HEK293 (cell line): ENCODE results near the gene SLC30A1.

ENCODE experiments used
- ZBTB21 ChIP-seq: fragments of 450-650 bp; formaldehyde crosslinking; IDR thresholded peaks from 2 replicates; pipeline ENCODE4 v1.5.1; 2017; ENCODE audit warnings: missing biosample characterization, missing genetic modification characterization
- ZNF350 ChIP-seq: fragments of 450-650 bp; formaldehyde crosslinking; IDR thresholded peaks from 2 replicates; pipeline ENCODE4 v1.5.0; 2017; ENCODE audit warnings: missing biosample characterization, mild to moderate bottlenecking, missing genetic modification characterization
- ZNF416 ChIP-seq: fragments of 450-650 bp; formaldehyde crosslinking; IDR thresholded peaks from 2 replicates; pipeline ENCODE4 v1.5.1; 2016; ENCODE audit warnings: missing biosample characterization, missing genetic modification characterization
- TF ChIP-seq, protein P1 (sequence below): fragments of 450-650 bp; formaldehyde crosslinking; IDR thresholded peaks from 2 replicates; pipeline ENCODE4 v1.5.1; 2016; ENCODE audit warnings: missing biosample characterization, missing genetic modification characterization
- TF ChIP-seq, protein P2 (sequence below): sonication (generic); formaldehyde crosslinking; IDR thresholded peaks from 2 replicates; pipeline ENCODE4 v1.8.1; 2022; ENCODE audit warnings: mild to moderate bottlenecking, moderate library complexity, missing genetic modification reagents
- TF ChIP-seq, protein P3 (sequence below): fragments of 450-650 bp; formaldehyde crosslinking; IDR thresholded peaks from 2 replicates; pipeline ENCODE4 v1.5.1; 2016; ENCODE audit warnings: missing biosample characterization, missing genetic modification characterization

- TF ChIP-seq, protein P1, sequence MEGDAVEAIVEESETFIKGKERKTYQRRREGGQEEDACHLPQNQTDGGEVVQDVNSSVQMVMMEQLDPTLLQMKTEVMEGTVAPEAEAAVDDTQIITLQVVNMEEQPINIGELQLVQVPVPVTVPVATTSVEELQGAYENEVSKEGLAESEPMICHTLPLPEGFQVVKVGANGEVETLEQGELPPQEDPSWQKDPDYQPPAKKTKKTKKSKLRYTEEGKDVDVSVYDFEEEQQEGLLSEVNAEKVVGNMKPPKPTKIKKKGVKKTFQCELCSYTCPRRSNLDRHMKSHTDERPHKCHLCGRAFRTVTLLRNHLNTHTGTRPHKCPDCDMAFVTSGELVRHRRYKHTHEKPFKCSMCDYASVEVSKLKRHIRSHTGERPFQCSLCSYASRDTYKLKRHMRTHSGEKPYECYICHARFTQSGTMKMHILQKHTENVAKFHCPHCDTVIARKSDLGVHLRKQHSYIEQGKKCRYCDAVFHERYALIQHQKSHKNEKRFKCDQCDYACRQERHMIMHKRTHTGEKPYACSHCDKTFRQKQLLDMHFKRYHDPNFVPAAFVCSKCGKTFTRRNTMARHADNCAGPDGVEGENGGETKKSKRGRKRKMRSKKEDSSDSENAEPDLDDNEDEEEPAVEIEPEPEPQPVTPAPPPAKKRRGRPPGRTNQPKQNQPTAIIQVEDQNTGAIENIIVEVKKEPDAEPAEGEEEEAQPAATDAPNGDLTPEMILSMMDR (tag by site-specific recombination) = no peak
- TF ChIP-seq, protein P2, sequence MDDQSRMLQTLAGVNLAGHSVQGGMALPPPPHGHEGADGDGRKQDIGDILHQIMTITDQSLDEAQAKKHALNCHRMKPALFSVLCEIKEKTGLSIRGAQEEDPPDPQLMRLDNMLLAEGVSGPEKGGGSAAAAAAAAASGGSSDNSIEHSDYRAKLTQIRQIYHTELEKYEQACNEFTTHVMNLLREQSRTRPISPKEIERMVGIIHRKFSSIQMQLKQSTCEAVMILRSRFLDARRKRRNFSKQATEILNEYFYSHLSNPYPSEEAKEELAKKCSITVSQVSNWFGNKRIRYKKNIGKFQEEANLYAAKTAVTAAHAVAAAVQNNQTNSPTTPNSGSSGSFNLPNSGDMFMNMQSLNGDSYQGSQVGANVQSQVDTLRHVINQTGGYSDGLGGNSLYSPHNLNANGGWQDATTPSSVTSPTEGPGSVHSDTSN (CRISPR knock-in tag) = no peak
- no peak for TF ChIP-seq ZBTB21
- TF ChIP-seq, protein P3, sequence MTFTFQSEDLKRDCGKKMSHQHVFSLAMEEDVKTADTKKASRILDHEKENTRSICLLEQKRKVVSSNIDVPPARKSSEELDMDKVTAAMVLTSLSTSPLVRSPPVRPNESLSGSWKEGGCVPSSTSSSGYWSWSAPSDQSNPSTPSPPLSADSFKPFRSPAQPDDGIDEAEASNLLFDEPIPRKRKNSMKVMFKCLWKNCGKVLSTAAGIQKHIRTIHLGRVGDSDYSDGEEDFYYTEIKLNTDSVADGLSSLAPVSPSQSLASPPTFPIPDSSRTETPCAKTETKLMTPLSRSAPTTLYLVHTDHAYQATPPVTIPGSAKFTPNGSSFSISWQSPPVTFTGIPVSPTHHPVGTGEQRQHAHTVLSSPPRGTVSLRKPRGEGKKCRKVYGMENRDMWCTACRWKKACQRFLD = no peak
- TF ChIP-seq ZNF416 (tag by site-specific recombination) = no peak
- TF ChIP-seq ZNF350 (tag by site-specific recombination) = no peak
Measured at GRCh38 chr1:211606332-211606913, 27.5 kb upstream of the SLC30A1 start.
